AG09319 (cell line): ENCODE measurements around the gene CENPW.

Experiments
- DNase-seq: peaks from one replicate; pipeline ENCODE4 v3.0.0-alpha.2; 2010; ENCODE audit warnings: low read depth; ENCODE audit errors: extremely low read depth
- TF ChIP-seq, protein P1 (sequence below): IDR thresholded peaks from 2 replicates; pipeline ENCODE4 v1.5.1; 2011; ENCODE audit warnings: low read depth, mild to moderate bottlenecking, inconsistent platforms, low read length, moderate library complexity

Gene CENPW

DNA sequence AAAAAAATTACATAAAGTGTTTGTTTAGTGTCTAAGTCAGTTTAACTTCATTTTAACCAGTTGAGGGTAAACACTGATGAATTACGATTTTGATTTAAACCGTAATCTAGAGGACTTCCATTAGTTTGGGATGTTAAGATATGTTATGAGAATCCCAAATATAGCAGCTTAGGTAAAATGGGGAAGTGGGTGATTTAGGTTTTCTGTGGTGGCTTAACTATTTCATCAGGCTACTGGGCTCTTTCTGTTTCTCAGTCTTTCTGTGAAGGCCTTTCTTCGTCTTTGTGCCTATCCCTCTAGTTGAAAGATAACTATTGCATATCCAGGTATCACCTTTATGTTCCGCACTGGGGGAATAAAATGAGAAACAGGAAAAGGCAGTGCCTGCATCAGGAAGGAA, 27.9 kb downstream of the CENPW start:
- TF ChIP-seq, protein P1, sequence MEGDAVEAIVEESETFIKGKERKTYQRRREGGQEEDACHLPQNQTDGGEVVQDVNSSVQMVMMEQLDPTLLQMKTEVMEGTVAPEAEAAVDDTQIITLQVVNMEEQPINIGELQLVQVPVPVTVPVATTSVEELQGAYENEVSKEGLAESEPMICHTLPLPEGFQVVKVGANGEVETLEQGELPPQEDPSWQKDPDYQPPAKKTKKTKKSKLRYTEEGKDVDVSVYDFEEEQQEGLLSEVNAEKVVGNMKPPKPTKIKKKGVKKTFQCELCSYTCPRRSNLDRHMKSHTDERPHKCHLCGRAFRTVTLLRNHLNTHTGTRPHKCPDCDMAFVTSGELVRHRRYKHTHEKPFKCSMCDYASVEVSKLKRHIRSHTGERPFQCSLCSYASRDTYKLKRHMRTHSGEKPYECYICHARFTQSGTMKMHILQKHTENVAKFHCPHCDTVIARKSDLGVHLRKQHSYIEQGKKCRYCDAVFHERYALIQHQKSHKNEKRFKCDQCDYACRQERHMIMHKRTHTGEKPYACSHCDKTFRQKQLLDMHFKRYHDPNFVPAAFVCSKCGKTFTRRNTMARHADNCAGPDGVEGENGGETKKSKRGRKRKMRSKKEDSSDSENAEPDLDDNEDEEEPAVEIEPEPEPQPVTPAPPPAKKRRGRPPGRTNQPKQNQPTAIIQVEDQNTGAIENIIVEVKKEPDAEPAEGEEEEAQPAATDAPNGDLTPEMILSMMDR, result no peak
- no peak for DNase-seq

GRCh38 chr6:126372626-126373025, 32.7 kb downstream of the CENPW start:
- DNase-seq, result no peak
- TF ChIP-seq, protein P1, result no peak

GRCh38 chr6:126373344-126373743, 33.4 kb downstream of the CENPW start:
- no peak for DNase-seq
- TF ChIP-seq, protein P1, result no peak

DNA sequence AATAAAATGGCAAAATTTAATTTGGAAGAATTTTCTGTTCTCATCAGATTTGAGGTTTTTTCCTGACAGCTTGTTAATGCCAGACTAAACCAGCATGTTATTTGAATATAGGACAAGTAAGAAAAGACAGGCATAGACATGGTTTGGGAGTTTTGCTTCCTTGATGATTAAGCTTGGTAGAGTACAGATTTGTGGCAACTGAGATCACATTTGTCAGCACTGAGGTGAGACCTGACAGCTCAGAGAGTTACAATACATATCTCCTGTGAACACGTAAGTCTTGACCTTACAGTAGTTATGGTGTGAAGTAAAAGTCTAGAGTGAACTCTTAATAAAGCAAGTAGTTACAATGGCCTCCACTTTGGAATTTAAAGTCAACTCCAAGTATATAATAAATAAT, 34.5 kb downstream of the CENPW start:
- TF ChIP-seq, protein P1, result no peak
- DNase-seq, result no peak

GRCh38 chr6:126376682-126377081, 36.8 kb downstream of the CENPW start:
- DNase-seq, result no peak
- TF ChIP-seq, protein P1, result no peak

GRCh38 chr6:126377594-126378153, 37.8 kb downstream of the CENPW start:
- no peak for DNase-seq
- TF ChIP-seq, protein P1, result no peak

GRCh38 chr6:126380072-126380583, 40.2 kb downstream of the CENPW start:
- TF ChIP-seq, protein P1, result no peak
- DNase-seq, result no peak
